ENCODE data around the gene SLC13A1. TPM values are rescaled to one million over a fixed set of nuclear protein-coding genes. Genes with fewer than 3 reads are reported as not detected.
"Not testable (repeated sequence)": the region's sequence is repeated elsewhere in the genome, so short reads cannot be mapped to it uniquely, and the experiment has no call there.

SLC13A1 gene
- total and polyA plus RNA-seq, 11 donors = not detected

DNA sequence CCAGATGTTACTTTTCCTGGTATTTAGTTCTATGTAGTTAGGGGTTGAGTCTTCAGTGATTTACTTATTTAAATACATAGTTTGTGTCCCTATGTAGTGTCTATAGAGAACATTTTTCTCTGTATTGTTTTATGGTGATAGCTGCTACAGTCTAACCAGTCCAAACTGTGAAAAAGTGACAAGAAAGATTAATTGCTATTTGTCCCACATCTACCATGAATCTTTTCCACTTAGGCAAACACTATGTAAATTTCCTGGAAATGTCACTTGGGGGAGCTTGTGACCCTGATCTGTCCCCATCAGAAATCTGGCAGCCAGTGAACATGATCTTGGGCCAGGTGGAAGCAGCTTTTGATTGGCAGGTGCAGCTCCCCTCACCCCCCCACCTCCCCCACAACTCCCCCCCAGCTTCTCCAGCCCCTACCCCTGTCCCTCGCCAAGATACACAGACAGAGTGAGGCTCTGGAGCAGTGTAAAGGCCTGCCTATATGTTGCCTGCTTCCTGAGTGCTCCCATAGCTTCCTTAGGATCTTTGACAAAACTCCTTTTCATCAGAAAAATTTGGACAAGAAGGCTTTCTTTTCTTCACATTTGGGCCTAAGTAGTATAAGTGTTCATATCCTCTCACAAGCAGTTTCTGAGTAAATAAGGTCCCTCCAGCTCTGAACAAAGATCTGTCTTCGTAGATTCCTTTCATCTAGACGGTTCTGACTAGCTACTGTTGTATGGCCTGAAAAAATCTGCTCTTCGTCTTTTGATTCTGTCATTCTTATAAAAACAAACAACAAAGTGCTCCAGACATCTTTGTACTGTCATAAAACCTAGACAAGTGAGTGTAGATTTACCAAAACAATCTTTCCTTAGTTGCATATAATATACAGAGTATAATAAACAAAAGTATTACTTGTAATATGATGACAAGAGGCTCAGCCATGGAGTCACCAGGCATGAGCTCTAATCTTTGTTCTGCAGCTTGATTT is 31.5 kb upstream of the SLC13A1 start:
- Histone ChIP-seq H3K36me3 (no peaks in the 10 kb centered on the region), H3K4me1 (no peaks in the 10 kb centered on the region), H3K4me3 (no peak overlapping the region), H3K27me3 (no peaks in the 10 kb centered on the region), H3K9me3 (no peaks in the 10 kb centered on the region), H3K27ac (no peak overlapping the region)
- intact Hi-C loops (cut with DNase I) = no loop called here
- 59 to 72% (median 69%) methylated on average over 4 of the region's 4 CpGs for WGBS, 4 donors
- no peak for DNase-seq
- no peak for TF ChIP-seq POLR2A (IDR thresholded peaks at IDR 0.05)
- TF ChIP-seq, protein P1, sequence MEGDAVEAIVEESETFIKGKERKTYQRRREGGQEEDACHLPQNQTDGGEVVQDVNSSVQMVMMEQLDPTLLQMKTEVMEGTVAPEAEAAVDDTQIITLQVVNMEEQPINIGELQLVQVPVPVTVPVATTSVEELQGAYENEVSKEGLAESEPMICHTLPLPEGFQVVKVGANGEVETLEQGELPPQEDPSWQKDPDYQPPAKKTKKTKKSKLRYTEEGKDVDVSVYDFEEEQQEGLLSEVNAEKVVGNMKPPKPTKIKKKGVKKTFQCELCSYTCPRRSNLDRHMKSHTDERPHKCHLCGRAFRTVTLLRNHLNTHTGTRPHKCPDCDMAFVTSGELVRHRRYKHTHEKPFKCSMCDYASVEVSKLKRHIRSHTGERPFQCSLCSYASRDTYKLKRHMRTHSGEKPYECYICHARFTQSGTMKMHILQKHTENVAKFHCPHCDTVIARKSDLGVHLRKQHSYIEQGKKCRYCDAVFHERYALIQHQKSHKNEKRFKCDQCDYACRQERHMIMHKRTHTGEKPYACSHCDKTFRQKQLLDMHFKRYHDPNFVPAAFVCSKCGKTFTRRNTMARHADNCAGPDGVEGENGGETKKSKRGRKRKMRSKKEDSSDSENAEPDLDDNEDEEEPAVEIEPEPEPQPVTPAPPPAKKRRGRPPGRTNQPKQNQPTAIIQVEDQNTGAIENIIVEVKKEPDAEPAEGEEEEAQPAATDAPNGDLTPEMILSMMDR (IDR thresholded peaks at IDR 0.05) = no peak
- ATAC-seq = no peak

DNA sequence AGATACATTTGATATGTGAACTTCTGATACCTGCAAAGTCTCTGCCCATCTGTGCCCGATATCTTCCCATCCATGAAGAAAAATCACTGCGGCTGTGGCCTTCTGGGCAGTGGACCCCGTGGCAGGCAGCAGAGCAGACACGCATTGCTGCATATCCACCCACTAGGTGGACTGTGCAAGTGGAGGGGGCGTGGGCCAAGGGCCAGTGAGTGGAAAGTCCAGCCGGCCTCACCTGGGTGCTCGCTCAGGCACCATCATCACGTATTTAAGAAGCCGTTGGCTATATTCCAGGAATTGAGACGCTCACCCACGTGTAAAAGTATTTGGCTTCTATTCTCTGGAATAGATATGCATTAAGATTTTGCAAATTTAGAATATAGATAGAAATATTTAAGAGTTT is 30.8 kb upstream of the SLC13A1 start:
- H3K36me3 ChIP-seq = no peaks in the 10 kb centered on the region
- ATAC-seq = no peak
- no peak overlapping the region for H3K27ac ChIP-seq
- WGBS, 4 donors = 70 to 84% (median 77%) methylated on average over 11 of the region's 11 CpGs
- no peak for DNase-seq
- no peak overlapping the region for H3K4me3 ChIP-seq
- H3K9me3 ChIP-seq = no peaks in the 10 kb centered on the region
- TF ChIP-seq POLR2A (IDR thresholded peaks at IDR 0.05) = no peak
- TF ChIP-seq, protein P1 (IDR thresholded peaks at IDR 0.05) = no peak
- intact Hi-C loops (cut with DNase I) = no loop called here
- H3K4me1 ChIP-seq = no peaks in the 10 kb centered on the region
- H3K27me3 ChIP-seq = no peaks in the 10 kb centered on the region

DNA sequence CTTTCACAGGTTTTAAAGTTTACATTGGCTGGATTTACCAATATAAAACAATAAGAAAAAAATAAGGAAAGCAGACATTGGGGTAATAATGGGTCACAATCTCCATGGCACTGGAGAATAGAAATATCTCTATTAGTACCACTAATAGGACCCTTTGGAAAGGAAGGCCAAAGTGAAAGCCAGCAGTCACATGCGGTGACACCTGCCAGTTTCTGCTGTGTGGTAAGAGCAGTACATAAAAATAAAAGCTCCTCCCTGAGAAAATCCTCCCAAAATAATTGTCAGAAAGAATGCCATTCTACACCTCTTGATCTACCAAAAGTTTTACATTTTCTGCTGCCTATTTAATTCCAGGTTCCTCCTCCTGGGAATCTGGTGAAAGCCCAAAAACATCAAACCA is 30.4 kb upstream of the SLC13A1 start:
- WGBS, 4 donors = 79 to 97% (median 91%) methylated on average over 1 of the region's 1 CpG

DNA sequence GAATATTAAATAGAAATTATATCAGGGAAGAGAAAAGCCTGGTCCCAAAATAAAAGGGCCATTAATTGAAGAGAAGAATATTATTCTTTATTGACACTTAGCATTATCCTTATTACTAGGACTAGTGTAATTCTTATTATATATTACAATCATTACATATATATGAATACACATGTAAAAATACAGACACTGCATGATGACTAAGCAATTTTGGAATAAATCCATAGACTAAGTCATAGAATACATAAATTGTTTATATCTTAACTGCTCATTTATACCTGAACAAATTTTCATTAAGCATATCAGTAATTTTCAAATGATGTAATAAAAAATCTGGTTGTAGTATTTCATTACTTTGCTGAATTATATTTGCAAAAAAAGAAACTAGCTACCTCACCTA is 29.7 kb upstream of the SLC13A1 start:
- Histone ChIP-seq H3K27me3 (no peaks in the 10 kb centered on the region), H3K4me3 (no peak overlapping the region), H3K36me3 (no peaks in the 10 kb centered on the region), H3K9me3 (no peaks in the 10 kb centered on the region), H3K27ac (no peak overlapping the region), H3K4me1 (no peaks in the 10 kb centered on the region)
- DNase-seq (no peak), ATAC-seq (no peak)
- intact Hi-C loops (cut with DNase I) = no loop called here
- TF ChIP-seq POLR2A (IDR thresholded peaks at IDR 0.05) = no peak
- TF ChIP-seq, protein P1 (IDR thresholded peaks at IDR 0.05) = no peak

More for the DNA sequence above, 30.4 kb upstream of the SLC13A1 start:
- H3K4me3 ChIP-seq = no peak overlapping the region
- intact Hi-C loops (cut with DNase I) = no loop called here
- no peak for ATAC-seq
- TF ChIP-seq POLR2A (IDR thresholded peaks at IDR 0.05) = no peak
- TF ChIP-seq, protein P1 (IDR thresholded peaks at IDR 0.05) = no peak
- H3K27me3 ChIP-seq = no peaks in the 10 kb centered on the region
- no peaks in the 10 kb centered on the region for H3K36me3 ChIP-seq
- no peaks in the 10 kb centered on the region for H3K4me1 ChIP-seq
- DNase-seq = no peak
- H3K27ac ChIP-seq = no peak overlapping the region
- H3K9me3 ChIP-seq = no peaks in the 10 kb centered on the region

DNA sequence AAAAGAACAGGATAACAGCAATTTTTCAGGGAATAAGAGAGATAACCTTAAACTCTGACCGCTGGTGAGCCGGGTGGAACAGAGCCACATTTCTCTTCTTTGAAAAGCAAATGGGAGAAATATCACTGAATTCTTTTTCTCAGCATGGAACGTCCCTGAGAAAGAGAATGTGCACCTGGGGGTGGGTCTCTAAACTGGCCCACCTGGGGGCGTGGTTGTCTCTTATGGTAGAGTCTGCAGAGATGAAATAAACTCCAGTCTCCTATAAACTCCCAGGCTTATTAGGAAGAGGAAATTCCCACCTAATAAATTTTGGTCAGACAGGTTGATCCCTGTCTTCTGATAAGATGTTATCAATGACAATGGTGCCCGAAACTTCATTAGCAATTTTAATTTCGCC is 27.9 kb upstream of the SLC13A1 start:
- H3K36me3 ChIP-seq; H3K4me3 ChIP-seq; H3K4me1 ChIP-seq; H3K27ac ChIP-seq; intact Hi-C loops (cut with DNase I); ATAC-seq; DNase-seq; H3K9me3 ChIP-seq; H3K27me3 ChIP-seq: not testable (repeated sequence)
- WGBS, 4 donors = 91 to 95% (median 93%) methylated on average over 6 of the region's 6 CpGs
